GM10248 (cell line): ENCODE measurements around the gene HDAC9.

Source experiments
- CTCF ChIA-PET: fragments of 300-600 bp; sonication (Branson Sonifier 250); formaldehyde crosslinking; extraction: SDS; loops from one replicate; lab custom pipeline; 2021; ENCODE audit warnings: antibody characterized with exemption; lab: Yijun Ruan, JAX
- POLR2A ChIA-PET: fragments of 350-650 bp; sonication (Branson Sonifier 250); formaldehyde crosslinking; extraction: SDS; loops from one replicate; lab custom pipeline; 2020; ENCODE audit warnings: antibody characterized with exemption; lab: Yijun Ruan, JAX
- DNase-seq: peaks from one replicate; pipeline ENCODE4 v3.0.0; 2012; ENCODE audit errors: extremely low spot score
- TF ChIP-seq, protein P1 (sequence below): IDR thresholded peaks from 2 replicates; pipeline ENCODE4 v1.5.1; 2012; ENCODE audit warnings: mild to moderate bottlenecking, low read depth; ENCODE audit errors: extremely low read depth, missing control alignments, control extremely low read depth

HDAC9 gene

DNA sequence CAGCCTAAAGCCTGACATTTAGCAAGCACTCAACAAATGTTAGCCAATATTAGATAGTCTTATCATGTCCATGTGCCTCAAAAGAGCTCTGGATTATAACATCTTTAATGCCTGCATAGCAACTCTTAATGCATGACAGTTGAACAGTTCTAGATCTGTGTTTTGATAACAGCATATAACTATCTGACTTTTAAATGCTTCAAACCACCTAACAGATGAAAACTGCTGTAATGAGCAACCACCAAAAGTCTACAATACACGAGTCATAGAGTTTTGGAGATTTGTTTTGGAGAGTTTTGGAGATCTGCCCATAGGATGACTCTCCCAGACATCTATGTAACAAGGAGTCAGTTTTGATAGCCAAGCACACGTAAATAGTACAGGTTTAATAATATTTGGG, 394.6 kb downstream of the HDAC9 start:
- CTCF ChIA-PET = no interaction called here
- POLR2A ChIA-PET = no interaction called here
- DNase-seq = no peak
- TF ChIP-seq, protein P1, sequence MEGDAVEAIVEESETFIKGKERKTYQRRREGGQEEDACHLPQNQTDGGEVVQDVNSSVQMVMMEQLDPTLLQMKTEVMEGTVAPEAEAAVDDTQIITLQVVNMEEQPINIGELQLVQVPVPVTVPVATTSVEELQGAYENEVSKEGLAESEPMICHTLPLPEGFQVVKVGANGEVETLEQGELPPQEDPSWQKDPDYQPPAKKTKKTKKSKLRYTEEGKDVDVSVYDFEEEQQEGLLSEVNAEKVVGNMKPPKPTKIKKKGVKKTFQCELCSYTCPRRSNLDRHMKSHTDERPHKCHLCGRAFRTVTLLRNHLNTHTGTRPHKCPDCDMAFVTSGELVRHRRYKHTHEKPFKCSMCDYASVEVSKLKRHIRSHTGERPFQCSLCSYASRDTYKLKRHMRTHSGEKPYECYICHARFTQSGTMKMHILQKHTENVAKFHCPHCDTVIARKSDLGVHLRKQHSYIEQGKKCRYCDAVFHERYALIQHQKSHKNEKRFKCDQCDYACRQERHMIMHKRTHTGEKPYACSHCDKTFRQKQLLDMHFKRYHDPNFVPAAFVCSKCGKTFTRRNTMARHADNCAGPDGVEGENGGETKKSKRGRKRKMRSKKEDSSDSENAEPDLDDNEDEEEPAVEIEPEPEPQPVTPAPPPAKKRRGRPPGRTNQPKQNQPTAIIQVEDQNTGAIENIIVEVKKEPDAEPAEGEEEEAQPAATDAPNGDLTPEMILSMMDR = no peak

DNA sequence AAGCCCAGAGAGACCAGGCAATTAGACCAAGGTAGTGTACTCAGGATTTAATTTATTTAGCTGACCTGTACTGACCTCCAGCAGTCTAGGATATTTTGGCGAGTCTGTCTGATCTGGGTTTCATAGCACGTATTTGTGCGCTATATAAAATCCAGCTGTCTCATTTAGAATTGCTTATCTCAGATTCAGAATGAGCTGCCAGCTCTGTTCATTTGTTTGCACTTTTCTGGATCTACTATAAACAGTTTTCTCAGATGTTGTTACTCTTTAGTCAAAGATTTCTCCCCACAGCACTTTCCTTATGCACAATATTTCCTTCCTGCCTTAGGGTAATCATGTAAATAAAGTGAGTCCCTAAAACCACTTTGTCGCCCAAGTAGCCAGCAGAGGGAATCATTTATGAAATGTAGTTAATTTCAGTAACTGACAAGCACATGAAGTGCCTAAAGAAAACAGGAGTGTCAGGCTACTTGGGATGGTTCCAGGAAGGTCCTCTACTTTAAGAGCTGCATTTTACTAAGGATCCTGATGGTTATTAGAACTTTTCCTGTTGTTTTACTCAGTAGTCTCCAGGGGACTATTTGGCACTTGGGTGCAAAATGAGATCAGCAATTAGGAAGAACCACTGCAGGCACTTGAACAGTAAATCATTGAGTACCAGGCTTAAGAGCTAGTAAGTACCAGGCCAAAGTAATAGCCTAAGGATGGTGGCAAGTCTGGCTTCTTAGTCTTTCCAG, 395.5 kb downstream of the HDAC9 start:
- TF ChIP-seq, protein P1 = no peak
- ChIA-PET POLR2A (no interaction called here), CTCF (no interaction called here)
- no peak for DNase-seq

DNA sequence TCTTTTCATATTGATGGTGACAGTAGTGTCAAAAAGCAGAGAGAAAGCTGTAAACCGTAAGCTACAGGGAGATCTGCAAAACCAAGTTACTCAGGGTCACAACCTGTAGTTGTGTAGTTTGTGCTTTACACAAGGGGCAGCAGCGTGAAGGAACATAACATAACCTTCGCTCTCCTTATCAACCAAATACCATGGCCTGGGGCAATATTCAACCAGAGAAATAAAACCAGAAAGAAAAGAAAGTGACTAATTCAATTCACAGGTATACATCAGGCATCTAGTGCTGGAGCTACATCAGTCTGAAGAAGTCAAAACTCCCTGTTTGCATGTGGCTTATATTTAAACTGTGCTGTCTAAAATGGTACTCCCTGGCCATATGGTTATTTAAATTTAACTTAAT, 397.6 kb downstream of the HDAC9 start:
- ChIA-PET POLR2A (interaction anchor here (0.7 kb wide), 1 partner anchor 1581 kb away, joined by 9 read pairs; no protein-coding TSS in a partner anchor), CTCF (no interaction called here)
- TF ChIP-seq, protein P1 = no peak
- DNase-seq = no peak

DNA sequence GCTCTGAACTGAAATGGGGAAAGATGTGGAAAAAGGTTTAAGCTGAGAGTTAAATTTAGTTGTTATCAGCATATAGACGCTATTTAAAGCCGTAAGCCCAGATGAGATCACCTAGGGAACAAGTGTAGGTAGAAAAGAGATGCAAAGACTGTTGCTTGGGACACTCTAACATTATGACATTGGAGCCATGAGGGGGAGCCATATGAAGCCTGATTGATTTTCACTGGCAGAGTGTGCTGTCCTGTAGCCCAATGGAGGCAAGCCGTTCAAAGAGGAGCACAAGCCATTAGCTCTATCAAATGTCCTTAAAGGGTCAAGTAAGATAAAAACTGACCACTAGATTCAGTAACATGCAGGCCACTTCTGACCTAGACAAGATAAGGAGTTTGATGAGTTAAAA, 398.6 kb downstream of the HDAC9 start:
- ChIA-PET CTCF (no interaction called here), POLR2A (no interaction called here)
- TF ChIP-seq, protein P1 = no peak
- DNase-seq = no peak

DNA sequence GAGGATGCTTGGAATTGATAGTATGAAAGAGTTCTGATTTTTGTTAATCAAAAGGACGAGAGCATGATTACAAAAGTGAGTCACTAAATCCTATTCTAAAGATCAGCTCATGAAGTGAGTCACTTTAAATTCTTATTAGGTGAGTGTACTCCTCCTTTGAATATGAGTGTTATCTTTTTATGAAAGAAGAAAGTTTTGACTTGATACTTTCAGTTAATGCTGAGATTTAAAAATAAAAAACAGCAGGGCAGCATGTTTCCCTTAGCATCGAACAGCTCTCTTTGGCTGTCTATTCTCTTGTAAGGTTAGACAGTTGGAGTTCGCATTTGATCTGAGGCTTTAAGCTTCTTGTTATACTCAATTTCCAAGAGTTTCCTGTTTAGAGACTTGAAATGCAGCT, 399.9 kb downstream of the HDAC9 start:
- ChIA-PET CTCF (interaction anchor here (0.8 to 2.2 kb wide), 3 partner anchors 8 to 13 kb away, joined by 3 to 7 read pairs (median 3); no protein-coding TSS in a partner anchor), POLR2A (no interaction called here)
- TF ChIP-seq, protein P1 = no peak
- DNase-seq = no peak

DNA sequence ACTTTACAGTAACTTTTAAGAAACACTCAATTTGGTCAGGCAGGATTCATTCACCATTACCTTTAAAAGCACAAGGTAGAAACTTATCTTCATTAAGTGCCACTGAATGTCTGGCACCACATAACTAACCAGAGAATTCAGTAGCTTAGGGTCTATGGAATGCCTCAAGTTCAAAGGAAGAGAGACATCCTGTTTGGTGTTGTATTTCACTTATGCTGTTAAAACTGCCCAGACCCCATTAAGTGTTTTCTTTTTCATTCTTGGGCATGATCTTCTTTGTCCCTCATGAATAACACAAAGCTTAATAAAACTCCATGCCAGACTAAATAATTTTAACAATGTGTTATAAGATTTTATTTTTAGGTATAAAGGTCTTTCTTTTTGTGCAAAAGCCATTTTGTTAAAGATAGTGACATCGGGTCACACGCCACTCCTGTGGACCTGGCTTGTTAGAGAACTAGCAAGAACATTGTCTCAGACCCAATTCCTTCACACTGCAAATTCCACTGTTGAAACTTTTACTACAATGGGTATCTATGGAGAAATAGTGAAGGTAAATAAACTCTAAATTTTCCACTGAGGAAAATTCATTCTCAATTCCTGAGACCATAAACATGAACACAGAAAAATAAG, 400.9 kb downstream of the HDAC9 start:
- POLR2A ChIA-PET = no interaction called here
- DNase-seq = no peak
- TF ChIP-seq, protein P1 = no peak
- CTCF ChIA-PET = interaction anchor here (2.2 kb wide), 1 partner anchor 11 kb away, joined by 7 read pairs; no protein-coding TSS in a partner anchor
